ENCODE data around the gene DDX49.
A peak's percentile ranks its signal among the peaks of the same experiment; 100 is the strongest.
"Not testable (repeated sequence)": the region's sequence is repeated elsewhere in the genome, so short reads cannot be mapped to it uniquely, and the experiment has no call there.

The DDX49 gene

DNA sequence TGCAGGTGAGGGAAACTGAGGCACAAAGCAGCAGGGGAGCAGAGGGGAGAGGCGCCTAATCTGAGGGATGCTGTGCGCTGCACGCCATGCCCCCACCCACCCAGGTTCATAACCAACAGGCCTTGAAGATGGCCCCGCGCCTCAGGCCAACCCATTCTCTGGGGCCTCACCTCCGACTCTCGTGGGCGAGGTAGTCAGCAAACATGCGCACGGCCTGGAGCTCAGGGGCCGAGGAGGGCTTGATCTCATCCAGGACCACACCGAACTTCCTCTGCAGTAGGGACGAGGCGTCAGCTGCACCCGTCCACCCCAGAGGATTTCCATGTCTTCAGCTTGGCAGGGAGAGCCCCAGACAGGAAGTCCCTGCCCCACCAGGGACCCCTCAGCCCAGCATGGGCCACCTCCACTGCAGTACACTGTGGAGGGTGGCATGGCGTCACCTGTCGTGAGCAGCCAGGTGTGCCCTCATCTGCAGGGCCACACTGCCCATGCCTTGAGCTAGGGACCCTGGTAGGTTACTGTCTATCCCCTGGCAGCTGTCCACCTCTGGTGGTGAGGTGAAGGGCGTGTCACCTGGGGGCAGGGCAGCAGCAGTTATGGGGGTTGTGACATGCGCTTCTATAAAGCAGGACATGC, 8.6 kb upstream of the DDX49 start:
- DNase-seq: no peak

DNA sequence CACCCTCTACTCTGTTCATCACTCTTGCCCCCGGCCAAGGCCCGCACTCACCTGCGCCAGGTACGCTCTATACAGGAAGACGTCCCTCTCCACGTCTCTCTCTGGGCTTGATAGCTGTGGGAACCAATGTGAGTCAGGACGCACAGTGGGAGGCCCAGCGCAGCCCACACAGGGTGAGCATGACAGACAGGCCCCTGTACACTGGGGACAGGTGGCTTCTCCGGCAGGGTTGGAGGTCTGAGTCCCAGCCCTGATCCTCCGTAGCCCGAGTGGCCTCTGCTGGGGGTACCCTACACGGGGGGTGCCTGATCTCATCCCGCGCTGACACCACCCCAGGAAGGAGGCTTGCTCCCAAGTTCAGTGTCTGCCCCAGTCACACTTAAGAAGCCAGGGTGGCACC, 6.6 kb upstream of the DDX49 start:
- DNase-seq: no peak

DNA sequence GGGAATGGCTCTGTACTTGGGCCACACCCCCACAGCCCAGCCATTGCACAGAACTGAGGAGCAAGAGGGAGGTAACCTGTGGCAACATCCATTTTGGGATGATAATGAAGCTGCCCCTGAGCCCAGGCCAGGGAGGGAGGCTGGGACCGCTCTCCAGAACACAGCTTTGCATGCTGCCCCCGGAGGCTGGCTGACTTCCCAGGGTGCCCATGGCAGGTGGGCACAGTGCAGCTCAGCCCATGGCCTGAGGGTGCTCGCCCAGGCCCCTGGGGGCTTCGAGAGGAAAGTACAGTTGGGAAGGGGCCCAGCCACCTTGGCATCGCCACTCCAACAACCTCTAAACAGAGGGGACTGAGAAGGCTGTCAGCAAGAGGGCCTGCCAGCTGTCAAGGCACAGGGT, 6.0 kb upstream of the DDX49 start:
- no peak for DNase-seq

DNA sequence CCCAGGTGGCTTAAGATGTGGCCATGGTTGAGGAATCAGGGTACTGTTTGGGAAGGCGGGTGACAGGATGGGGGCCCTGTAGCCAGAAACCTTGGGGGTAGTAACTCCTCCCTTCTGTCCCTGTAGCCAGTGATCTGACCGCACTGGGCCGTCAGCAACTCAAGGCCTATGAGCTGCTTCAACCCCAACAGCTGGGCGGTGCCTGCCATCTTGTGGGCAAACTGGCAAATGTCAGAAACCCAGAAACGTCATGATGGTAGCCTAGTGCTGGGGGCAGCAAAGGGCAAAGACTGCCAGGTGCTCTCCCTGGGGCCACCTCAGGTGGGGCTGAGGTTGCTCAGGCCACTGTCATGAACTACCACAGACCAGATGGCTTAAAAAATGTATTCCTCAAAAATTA, 3.9 kb upstream of the DDX49 start:
- DNase-seq: peak; percentile 37

DNA sequence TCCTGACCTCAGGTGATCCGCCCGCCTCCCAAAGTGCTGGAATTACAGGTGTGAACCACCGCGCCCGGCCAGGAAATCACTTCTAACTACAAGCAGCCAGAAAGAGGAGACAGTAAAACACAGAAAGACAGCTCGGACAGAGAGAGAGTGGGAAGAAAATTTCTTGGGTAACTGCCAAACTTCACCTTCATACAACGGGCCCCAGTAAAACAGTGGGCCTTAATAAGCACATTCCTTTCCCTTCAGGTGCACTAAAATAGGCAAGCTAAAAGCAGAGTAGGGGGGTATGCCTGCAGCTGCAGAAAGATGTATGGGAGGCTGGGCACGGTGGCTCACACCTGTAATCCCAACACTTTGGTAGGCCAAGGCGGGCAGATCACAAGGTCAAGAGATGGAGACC, 1.9 kb upstream of the DDX49 start:
- not testable (repeated sequence) for DNase-seq

DNA sequence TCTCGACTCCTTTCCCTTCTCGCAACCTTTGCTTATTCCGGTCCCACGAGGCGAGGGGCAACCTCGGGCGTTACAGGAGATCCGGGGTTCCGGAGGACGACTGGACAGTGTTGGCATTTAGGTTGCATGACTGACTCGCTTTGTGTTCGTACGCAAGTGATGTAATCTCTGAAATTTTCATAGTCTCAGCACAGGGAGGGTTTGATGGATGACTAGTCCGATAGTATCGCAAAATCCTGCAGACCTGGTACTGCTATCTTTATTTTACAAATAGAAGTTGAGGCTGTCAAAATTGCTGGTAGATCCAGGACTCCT, 342 bp downstream of the DDX49 start:
- DNase-seq: no peak

DNA sequence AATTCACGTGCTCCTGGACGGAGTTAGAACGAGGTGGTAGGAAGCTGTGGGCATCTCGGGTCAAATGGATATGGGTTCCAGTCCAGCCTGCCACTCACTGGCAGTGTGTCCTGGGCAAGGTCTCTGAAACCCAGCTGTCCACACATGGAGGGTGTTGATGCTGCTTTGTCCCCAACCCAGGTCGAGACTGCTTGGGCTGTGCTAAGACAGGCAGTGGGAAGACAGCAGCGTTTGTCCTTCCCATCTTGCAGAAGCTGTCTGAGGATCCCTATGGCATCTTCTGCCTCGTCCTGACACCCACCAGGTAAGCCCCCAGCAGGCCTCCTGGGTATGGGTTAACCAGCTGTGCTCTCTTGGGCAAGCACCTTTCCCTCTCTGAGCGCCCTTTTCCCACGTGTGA, 885 bp downstream of the DDX49 start:
- DNase-seq: no peak

DNA sequence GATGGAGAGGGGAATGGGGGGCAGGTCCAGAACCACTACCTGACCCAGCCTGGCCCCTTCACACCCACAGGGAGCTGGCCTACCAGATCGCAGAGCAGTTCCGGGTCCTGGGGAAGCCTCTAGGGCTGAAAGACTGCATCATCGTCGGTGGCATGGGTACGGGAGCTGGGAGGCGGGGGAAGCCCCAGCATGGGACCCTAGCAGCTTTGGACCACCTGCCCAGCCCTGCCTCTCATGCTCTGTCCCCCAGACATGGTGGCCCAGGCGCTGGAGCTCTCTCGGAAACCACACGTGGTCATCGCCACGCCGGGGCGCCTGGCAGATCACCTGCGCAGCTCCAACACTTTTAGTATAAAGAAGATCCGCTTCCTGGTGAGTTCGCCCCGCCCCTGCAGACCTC, 2.1 kb downstream of the DDX49 start:
- DNase-seq: no peak

DNA sequence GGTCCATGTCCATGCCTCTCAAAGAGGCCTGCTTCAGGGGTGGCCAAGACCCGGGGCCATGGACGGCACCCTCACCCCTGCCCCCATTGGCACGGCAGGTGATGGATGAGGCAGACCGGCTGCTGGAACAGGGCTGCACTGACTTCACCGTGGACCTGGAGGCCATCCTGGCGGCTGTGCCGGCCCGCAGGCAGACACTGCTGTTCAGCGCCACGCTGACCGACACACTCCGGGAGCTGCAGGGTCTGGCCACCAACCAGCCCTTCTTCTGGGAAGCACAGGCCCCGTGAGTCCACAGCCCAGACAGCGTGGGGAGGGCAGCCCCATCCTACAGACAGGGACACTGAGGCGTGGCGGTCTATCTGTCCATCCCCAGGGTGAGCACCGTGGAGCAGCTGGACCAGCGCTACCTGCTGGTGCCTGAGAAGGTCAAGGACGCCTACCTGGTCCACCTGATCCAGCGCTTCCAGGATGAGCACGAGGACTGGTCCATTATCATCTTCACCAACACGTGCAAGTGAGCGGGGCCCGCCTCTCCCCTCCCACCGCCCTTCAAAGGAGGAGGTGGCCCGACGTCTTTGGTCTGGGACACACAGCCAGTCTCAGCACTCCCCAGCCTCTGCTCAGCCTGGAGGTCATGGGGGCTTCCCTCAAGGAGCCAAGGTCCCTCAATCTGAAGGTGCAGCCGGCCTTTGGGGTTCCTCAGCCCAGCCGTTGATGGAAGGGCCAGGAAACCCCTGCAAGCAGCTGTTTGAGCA, 2.9 kb downstream of the DDX49 start:
- no peak for DNase-seq

DNA sequence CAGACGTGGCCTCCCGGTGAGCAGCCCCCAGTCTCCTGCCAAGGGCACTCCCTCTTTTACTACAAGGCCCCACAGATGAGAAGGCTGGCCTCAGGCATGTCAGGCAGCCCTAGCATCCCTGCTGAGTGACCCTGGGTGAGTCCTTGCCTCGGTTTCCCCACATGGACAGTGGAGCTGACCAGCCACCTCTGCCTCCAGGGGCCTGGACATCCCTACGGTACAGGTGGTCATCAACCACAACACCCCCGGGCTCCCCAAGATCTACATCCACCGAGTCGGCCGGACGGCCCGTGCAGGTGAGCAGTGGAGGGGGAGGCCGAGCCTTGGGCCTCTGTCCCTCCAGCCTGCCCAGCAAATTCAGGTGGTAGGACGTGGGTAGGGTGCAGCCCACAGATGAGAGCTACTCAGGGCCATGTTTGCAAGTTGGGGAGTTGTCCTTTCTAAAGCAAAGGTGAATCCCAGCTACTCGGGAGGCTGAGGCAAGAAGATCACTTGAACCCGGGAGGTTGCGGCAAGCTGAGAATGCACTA, 5.2 kb downstream of the DDX49 start:
- DNase-seq: no peak

DNA sequence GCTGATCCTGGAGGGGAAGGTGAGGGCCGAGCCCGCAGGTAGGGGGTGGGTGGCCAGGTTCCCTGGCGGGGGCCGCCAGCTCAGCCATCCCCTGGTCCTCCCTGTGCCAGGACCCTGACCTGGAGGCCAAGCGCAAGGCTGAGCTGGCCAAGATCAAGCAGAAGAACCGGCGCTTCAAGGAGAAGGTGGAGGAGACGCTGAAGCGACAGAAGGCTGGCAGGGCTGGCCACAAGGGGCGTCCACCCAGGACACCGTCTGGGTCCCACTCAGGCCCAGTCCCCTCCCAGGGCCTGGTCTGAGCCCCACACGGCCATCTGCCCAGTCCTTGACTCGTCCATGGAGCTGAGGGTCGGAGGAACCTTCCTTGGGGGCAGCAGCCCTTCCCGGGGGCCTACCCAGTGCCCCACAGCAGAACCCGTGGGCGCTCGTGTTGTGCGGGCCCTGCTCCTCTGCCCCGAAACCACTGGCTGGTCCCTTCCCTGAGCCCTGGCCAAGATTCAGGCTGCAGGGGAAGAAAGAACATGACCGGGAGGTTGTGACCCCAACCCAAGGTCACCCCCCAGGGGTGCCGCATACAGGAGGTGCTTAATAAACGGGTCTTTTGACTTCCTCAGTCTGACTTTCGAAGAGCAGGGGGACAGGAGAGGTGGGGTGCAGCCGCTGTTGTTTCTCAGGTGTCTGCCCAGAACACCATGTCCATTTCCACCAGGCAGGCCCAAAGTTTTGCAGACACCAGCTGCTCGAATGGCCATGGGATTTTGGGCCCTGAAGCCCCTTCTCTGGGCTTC, 8.7 kb downstream of the DDX49 start:
- no peak for DNase-seq

DNA sequence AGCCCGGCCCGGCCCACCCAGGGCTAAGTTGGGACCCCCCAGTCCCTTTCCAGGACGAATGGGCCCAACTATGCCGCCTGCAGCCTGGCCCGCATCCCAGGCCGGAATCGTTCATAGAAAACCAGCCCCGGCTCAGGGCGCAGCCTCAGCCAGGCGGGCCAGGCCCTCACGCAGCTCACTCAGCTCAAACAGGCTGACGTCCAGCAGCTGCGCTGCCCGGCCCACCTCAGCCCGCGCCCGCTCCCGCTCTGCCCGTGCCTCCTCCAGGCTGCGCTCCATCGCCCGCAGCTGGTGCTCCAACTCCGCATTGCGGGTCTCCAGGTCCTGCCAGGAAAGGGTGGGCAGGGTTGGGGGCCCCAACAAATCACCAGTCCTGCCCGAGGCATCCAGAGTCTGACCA, 9.8 kb downstream of the DDX49 start:
- DNase-seq: no peak

DNA sequence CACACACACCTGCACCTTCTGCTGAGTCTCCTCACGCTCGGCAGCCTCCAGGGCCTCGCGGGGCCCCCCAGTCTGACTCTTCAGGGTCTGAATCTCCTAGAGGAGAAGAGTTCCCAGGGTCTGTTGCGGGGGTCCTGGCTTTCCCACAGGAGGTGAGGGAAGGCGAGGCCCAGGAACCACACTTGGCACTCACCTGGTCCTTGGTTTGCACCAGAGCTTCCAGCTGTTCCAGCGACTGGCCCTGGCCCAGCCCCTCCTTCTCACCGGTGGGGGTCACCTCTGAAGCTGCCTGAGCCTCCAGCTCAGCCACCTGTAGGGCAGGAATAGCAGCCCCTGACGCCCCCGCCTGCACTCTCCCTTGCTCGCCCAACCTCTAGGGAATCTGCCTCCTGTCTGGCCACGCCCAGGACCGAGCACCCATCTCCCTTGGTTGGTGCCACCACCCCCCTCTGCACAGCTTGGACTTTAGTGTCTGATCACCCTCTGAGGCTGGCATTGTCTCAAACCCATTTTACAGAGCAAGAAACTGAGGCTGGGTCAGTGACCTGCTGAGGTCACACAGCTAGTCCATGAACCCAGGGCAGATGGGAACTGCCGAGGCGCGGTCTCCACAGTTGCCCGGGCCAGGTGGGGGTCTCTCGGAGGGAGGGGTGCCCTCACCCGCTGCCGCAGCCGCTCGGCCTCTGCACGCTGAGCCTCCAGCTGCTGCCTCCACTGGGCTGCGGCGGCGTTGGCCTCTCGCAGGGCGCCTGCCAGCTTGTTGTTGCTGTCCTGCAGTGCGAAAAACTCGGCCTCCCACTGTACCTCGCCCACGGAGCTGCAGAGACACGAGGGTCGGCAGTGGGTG, 12.0 kb downstream of the DDX49 start:
- no peak for DNase-seq

DNA sequence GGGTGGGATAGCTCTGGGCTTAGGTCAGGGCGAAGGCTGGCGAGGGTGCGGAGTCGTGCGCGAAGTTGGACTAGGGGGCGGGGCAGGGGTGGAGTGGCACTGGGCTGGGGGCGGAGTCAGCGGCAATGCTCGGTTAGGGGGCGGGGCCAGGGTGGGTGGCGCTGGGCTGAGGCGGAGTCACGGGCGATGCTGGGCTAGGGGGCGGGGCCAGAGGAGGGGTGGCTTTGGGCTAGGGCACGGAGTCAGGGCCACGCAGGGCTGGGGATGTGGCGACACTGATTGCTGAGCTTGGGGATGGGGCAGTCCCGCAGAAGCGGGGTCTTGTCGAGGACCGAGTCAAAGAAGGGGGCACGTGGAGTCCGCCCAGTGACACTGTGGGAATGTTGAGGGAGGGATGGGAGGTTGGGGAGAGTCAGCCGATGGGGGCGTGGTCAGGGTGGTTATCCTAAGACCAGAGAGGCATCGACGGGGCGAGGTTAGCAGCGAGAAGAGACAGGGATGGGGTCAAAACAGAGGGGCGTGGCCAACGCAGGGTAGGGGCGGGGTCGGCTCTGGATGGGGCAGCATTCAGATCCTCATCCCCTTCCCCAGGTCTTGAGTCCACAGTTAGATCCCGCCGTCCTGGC, 12.8 kb downstream of the DDX49 start:
- peak; percentile 84 for DNase-seq

DNA sequence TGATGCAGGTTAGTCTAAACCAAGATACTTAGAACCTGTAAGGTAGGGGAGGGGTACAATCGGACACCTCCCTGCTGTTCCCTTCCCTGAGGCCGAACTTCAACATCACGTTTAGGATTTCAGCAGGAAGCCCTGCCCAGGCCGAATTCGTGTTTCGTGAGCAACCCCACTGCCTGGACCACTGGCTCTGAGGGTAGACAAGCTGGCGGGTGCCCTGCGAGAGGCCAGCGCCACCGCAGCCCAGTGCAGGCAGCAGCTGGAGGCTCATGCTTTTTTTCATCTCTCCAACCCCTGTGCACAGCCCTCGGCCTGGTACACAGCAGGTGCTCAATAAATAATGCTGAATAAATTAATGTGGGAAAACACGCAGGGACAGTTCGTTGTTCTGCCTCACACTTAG, 13.8 kb downstream of the DDX49 start:
- no peak for DNase-seq

DNA sequence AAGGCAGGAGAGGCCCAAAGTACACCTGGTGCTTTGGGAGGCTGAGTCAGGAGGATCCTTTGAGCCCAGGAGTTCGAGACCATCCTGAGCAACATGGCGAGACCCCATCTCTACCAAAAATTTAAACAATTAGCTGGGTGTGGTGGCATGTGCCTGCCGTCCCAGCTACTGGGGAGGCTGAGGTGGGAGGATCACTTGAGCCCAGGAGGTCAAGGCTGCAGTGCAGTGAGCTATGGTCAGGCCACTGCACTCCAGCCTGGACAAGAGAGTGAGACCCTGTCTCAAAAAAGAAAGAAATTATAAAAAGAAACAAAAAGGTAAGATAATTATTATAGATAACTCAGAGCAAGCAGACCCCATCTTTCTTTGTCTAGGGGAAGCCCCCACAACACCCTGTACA, 19.6 kb downstream of the DDX49 start:
- no peak for DNase-seq

DNA sequence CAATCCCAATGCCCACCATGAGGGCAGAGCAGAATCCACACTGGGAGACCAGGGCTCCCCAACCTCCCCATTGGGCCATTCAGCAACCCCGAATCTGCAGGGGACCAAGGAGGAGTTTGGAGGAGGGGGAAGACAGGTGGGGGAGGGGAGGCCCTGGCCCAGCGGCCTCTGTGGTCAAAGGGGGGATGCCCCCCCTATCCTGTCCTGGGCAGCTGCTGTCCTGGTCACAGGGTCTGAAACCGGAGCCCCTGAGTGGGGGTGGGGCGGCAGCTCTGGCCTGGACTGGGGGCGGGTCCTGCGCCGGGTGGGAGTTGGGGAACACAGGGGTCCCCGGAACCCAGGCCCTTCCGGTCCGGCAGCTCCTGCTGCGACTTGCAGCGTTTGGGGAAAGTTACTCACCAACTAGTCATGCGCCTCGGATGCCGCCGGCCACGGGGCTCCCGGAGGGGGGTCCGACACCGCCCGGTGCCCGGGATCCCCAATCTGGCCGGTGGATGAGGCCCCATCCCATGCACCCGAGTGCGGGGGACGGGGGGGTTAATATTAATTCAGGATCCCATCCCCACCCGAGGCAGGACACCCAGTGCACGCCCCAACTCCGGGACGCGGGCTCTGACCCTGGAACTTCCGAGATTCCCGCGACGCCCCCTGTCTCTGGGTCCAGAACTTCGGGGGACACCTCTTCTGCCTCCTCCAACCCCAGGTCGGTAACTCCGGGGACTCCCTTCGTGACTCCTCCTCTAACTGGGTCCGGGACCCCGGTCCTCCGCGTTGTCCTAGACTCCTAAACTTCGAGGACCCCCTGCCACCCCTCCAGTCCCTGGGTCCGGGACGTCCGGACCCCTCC, 20.6 kb downstream of the DDX49 start:
- no peak for DNase-seq

DNA sequence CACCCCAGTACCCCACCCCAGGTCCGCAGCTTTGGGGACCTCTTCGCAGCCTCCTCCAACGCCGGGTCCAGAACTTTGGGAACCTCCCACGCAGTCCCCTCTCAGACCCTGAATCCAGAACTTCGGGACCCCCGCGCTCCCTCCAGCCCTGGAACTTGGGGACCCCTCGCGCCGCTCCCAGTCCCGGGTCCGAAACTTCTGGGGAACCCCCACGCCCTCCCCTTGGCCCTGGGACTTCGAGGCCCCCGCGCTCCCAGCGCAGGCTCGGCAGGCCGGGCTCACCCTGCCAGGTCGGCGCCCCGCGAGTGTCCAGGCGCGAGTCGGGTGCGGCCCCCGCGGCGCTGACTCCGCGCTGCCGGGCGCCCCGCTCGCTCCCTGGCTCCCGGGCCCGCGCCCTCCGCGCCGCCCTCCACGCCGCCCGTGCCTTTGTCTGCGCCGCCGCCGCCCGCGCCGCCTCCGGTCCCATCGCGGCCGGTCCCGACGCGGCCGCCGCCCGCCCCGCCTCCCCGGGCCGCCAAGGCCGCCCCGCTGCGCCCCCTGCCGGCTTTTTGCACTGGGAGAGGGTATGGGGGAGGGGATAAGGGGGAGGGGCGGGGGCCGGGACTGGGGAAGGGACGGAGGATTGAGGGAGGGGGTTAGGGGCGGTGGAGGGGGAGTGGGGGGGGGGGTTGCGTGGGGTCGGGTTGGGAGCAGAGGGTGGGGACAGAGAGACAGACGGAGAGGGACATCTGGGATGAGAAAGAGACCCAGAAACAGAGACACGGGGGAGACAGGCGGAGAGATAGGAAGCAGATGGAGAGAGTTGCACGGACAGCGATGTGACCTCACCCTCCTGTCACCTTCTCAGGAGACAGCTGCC, 21.5 kb downstream of the DDX49 start, which contains the start of gene HOMER3:
Gene HOMER3, minus strand, starts transcription at position 449 of the 859 bp plus-strand sequence. CDS start 2,235 bp downstream, outside the sequence.
- peak; percentile 77 for DNase-seq

DNA sequence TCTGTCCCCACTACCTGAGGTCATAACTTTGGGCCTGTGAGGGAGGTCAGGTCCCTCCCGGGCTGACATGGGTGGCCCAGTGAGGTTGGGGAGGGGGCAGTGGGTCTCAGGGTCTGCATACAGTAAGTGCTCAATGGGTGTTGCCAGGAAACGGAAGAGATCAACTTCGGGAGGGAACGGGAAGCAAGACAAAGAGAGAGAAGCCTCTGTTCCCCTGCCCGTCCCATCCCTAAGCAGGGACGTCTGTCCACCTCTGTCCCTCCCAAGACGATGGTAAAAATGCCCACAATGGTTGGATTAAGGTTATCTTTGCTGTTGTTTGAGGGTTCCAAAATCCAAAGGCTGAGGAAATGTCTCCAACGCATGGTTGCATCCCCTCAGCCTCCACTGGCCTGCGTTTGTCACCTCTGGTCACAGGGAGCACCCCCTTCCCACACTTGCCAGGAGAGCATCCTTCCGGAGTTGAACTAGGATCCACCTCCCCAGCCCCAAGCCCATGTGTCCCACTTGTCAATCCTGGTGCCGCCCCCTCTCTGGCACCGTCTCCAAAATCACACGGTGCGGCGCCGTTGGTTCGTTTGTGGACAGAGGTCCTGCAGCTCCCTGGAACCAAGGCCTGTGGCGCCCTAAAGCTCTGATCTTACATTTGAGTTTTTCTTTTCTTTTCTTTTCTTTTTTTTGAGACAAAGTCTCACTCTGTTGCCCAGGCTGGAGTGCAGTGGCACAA, 22.3 kb downstream of the DDX49 start:
- DNase-seq: no peak

DNA sequence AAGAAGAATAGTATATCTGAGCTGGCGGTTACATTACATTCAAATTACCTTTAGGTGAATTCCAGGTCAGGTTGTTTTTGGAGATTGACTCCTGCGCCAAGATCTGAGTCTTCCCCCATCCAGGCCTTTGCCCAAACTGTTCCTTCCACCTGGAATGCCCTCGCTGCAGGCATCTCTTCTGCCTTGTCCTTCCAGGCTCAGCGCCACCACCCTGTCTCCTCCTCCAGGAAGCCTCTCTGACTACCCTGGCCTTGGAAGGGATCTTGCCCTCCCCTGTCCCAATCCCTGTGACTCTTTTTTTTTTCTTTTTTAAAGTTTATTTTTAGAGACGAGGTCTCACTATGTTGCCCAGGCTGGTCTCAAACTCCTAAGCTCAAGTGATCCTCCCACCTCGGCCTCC, 23.2 kb downstream of the DDX49 start:
- DNase-seq: no peak
